HG03439 (cell line): ENCODE measurements around the gene ZG16.
"Not testable (repeated sequence)": the region's sequence is repeated elsewhere in the genome, so short reads cannot be mapped to it uniquely, and the experiment has no call there.

ENCODE experiments used
- ATAC-seq: cut with Tn5 transposase; IDR thresholded peaks from one replicate; pipeline ENCODE4 v1.9.1; 2021; ENCODE audit warnings: mild to moderate bottlenecking, moderate library complexity; ENCODE audit not compliant: unreplicated experiment

Gene ZG16, protein sequence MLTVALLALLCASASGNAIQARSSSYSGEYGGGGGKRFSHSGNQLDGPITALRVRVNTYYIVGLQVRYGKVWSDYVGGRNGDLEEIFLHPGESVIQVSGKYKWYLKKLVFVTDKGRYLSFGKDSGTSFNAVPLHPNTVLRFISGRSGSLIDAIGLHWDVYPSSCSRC

GRCh38 chr16:29777576-29778350, at the start of gene ZG16:
TSS of gene ZG16 (plus strand) at chr16:29778256. CDS start at chr16:29779267, 1,011 bp downstream.
- no peak for ATAC-seq

- no peak for ATAC-seq
Measured at GRCh38 chr16:29729116-29729521, 48.9 kb upstream of the ZG16 start.

DNA sequence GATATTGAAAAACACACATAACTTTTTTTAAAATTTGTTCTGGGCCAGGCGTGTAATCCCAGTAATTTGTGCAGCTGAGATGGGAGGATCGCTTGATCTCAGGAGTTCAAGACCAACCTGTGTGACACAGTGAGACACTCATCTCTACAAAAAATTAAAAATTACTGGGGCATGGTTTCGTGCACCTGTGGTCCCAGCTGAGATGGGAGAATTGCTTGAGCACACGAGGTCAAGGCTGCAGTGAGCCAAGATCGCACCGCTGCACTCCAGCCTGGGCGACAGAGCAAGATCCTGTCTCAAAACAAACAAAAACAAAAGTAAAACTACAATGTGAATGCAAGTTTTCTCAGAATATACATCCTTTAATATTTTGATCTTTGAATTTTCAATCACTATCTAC, 47.4 kb upstream of the ZG16 start:
- no peak for ATAC-seq

DNA sequence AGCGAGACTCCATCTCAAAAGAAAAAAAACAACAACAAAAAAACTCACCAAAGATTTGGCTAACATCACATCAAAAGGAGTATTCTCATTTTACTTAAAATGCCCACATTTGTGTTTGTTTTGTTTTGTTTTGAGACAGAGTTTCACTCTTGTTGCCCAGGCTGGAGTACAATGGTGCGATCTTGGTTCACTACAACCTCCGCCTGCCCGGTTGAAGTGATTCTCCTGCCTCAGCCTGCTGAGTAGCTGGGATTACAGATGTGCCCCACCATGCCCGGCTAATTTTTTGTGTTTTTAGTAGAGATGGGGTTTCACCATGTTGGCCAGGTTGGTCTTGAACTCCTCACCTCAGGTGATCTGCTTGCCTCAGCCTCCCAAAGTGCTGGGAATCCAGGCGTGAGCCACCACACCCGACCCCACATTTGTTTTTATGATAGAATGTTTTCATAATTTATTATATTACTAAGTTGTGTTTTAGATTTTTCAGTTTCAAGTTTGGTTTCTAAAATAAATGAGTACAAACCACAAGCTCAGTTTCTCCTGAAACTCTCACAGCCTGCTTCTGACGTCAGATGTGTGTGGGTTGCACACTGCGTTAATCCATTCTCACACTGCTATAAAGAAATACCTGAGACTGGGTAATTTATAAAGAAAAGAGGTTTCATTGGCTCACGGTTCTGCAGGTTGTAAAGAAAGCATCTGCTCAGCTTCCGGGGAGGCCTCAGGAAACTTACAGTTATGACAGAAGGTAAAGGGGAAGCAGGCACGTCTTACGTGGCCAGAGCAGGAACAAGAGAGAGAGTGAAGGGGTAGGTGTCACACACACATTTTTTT, 46.1 kb upstream of the ZG16 start:
- ATAC-seq = not testable (repeated sequence)

DNA sequence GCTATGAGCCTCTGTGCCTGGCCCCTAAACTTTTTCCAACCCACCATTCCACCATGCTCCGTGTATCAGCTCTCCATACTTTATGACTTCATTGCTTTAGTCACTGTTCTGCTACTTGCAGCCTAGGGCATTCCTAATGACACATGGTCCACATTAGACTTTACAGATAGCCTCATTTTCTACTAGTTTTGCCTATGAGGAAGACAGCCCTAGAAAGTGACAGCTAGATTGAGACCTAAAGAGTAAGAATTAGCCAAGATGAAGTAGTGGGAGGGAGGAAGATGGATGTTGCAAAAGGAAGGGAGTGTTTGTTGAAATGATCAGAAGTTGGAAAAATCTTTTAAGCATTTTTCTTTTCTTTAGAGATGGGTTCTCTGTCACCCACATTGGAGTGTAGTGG, 43.3 kb upstream of the ZG16 start:
- ATAC-seq = no peak

- ATAC-seq = no peak
Measured at GRCh38 chr16:29736112-29736511, 41.9 kb upstream of the ZG16 start.

- no peak for ATAC-seq
Measured at GRCh38 chr16:29736764-29737163, 41.3 kb upstream of the ZG16 start.

- ATAC-seq = no peak
Measured at GRCh38 chr16:29737713-29738112, 40.3 kb upstream of the ZG16 start.

DNA sequence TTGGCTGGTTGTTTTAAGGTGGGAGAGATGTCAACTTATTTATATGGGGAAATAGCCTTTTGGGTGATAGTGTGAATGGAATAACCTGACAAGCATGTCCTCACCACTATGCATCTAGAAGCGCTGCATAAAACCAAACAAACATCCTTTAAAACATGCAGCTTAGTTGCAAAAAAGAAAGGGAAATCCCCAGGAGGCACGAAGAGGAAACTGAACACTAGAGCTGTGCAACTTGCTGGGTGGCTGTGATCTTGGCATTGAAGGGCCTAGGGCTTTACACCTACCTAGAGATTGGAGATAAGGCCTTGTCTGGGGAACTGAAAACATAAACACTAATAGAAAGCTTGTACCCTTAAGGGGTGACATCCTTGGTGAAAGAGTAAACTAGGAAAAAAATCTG, 39.5 kb upstream of the ZG16 start:
- ATAC-seq = no peak

DNA sequence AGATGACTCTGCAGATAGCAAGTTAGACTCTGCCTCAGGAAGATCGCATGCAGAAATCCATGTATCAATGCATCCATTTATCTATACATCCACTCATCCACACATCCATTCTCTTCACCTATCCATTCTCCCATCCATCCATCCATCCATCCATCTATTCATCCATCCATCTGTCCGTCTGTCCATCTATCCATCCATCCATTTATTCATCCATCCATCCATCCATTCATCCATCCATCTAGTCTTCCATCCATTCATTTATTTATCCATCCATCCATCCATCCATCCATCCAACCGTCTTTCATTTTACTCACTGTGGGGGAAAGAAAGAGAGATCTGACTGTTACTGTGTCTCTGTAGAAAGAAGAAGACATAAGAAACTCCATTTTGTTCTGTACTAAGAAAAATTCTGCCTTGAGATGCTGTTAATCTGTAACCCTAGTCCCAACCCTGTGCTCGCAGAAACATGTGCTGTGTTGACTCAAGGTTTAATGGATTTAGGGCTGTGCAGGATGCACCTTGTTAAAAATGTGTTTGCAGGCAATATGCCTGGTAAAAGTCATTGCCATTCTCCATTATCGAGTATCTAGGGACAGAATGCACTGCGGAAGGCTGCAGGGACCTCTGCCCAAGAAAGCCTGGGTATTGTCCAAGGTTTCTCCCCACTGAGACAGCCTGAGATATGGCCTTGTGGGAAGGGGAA, 38.0 kb upstream of the ZG16 start:
- not testable (repeated sequence) for ATAC-seq

DNA sequence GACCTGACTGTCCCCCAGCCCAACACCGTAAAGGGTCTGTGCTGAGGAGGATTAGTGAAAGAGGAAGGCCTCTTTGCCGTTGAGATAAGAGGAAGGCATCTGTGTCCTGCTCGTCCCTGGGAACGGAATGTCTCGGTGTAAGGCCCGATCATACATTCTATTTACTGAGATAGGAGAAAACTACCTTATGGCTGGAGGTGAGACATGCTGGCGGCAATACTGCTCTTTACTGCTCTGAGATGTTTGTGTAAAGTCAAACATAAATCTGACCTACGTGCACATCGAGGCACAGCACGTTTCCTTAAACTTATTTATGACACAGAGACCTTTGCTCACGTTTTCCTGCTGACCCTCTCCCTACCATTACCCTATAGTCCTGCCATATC, 37.4 kb upstream of the ZG16 start:
- not testable (repeated sequence) for ATAC-seq

- no peak for ATAC-seq
Measured at GRCh38 chr16:29742683-29743275, 35.3 kb upstream of the ZG16 start.

DNA sequence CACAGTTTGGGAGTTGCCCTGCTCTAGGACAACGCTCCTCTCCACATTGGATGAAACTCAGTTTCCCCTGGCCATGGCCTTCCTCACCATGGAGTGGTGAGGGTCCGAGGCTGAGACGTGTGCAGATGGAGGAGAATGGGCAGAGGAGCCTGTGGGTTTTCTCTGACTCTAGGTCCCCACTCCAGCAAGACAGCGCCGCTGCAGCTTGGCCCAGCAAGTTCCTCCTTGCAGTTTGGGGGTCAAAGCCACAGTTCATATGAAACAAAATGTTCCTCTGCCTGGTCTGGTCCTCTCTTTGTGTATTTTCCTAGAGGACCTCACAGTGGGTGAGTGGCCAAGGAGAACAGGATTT, 34.6 kb upstream of the ZG16 start:
- ATAC-seq = no peak

GRCh38 chr16:29743827-29744531, 34.1 kb upstream of the ZG16 start:
- no peak for ATAC-seq

DNA sequence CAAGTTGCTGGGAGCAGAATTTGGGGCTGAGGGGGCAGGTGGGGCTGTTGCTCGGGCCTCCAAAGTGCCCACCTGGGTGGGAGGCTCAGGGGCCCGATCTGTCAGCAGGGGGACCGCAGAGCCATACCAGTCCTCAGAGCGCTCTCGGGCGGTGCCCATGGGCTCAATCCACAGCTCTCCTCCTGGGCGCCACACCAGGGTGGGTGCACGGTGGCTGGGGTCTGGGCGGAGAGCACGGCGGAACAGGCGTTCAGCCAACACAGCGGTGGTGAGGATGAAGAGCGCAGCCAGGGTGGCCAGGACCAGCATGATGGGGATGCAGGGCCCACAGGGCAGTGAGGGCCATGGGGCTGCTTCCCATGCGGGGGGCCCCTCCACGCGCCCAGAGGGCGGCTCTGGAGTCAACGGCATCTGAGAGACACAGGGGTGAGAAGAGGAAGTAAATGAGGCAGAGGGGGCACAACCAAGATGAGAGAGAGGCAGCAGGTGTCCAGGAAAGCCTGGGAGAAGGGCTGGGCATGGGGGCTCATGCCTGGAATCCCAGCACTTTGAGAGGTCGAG, 33.4 kb upstream of the ZG16 start:
- ATAC-seq = no peak

GRCh38 chr16:29745121-29745852, 32.8 kb upstream of the ZG16 start:
- peak; percentile 26 for ATAC-seq

DNA sequence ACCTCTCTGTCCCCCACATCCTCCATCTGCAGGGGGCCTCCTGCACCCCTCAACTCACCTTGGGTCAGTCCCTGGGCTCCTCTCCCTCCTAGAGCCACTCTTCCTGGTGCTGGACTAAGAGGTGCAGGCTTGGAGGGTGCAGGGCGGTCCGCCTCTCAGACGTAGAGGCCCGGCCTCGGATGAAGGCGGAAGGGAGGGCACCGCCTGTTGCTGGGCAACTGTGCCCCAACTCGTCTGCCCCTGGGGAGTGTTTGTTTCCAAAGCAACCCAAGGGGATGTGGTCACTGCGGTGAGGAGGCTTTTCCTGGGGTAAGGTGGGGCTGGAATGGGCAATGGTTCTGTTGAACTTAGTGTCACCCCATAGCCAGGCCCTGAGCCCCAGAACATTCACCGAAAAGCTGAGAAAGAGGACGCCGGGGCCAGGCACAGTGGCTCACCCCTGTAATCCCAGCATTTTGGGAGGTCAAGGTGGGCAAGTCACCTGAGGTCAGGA, 32.2 kb upstream of the ZG16 start, which contains the start of gene C16orf54:
Gene C16orf54, minus strand, starts transcription at position 138 of the 493 bp plus-strand sequence. CDS start 1,039 bp downstream, outside the sequence.
- peak; percentile 77 for ATAC-seq

- not testable (repeated sequence) for ATAC-seq
Measured at GRCh38 chr16:29746518-29746917, 31.5 kb upstream of the ZG16 start.
